IMR-90 (cell line): Measurements from ENCODE around the gene MEPE. TPM values are rescaled to one million over a fixed set of nuclear protein-coding genes. Genes with fewer than 3 reads are reported as not detected.
A peak's percentile ranks its signal among the peaks of the same experiment; 100 is the strongest.

ENCODE experiments used
- ATAC-seq: fragments of 200-7000 bp; cut with Tn5 transposase; 2 replicates; pipeline ENCODE4 v1.9.1; 2020; ENCODE audit warnings: low read depth, mild to moderate bottlenecking, moderate library complexity
- BruUV-seq: library from RNA; stranded (reverse); fragments of 400-500 nt; replicated peaks from 2 replicates; lab custom pipeline; 2021; lab: Mats Ljungman, UMichigan
- CTCF ChIA-PET: fragments of 300-600 bp; formaldehyde crosslinking; extraction: SDS; loops from one replicate; lab custom pipeline; 2021; ENCODE audit warnings: antibody characterized with exemption; lab: Yijun Ruan, JAX
- POLR2A ChIA-PET: fragments of 300-600 bp; sonication (Branson Sonifier 250); formaldehyde crosslinking; loops from one replicate; lab custom pipeline; 2022; ENCODE audit warnings: antibody characterized with exemption; ENCODE audit not compliant: unreplicated experiment; lab: Charles Lee
- DNase-seq: peaks from one replicate; pipeline ENCODE4 v3.0.0; 2013
- H2AFZ ChIP-seq: replicated peaks from 2 replicates; pipeline ENCODE3; 2013; ENCODE audit warnings: low read length, mild to moderate bottlenecking; ENCODE audit not compliant: poor library complexity
- H2AK5ac ChIP-seq: 2 replicates; pipeline ENCODE4 v1.6.1; 2013; ENCODE audit warnings: low read depth, low read length, inconsistent platforms
- H2AK9ac ChIP-seq: replicated peaks from 2 replicates; pipeline ENCODE3; 2013; ENCODE audit warnings: mild to moderate bottlenecking, low read depth, low read length, moderate library complexity; ENCODE audit not compliant: poor library complexity
- H2BK120ac ChIP-seq: 2 replicates; pipeline ENCODE4 v1.6.1; 2013; ENCODE audit warnings: low read depth, low read length, inconsistent platforms
- H2BK15ac ChIP-seq: 3 replicates; pipeline ENCODE4 v1.6.1; 2013; ENCODE audit warnings: low read depth, low read length, inconsistent platforms
- H2BK20ac ChIP-seq: 2 replicates; pipeline ENCODE4 v1.6.1; 2013; ENCODE audit warnings: low read depth, mild to moderate bottlenecking, inconsistent platforms, low read length, moderate library complexity
- H2BK5ac ChIP-seq: 2 replicates; pipeline ENCODE4 v1.6.1; 2013; ENCODE audit warnings: mild to moderate bottlenecking, low read depth, low read length, inconsistent platforms; ENCODE audit not compliant: poor library complexity, severe bottlenecking
- H3K14ac ChIP-seq: replicated peaks from 2 replicates; pipeline ENCODE4 v1.6.1; 2013; ENCODE audit warnings: low read depth, low read length, inconsistent platforms
- H3K18ac ChIP-seq: 2 replicates; pipeline ENCODE4 v1.6.1; 2013; ENCODE audit warnings: low read depth, low read length, control low read depth
- H3K23ac ChIP-seq: 2 replicates; pipeline ENCODE4 v1.6.1; 2013; ENCODE audit warnings: low read depth, low read length, inconsistent platforms
- H3K27ac ChIP-seq: 2 replicates; pipeline ENCODE4 v1.5.1; 2013; ENCODE audit warnings: mild to moderate bottlenecking, control low read depth, low read length; ENCODE audit not compliant: insufficient read depth
- H3K27me3 ChIP-seq: 2 replicates; pipeline ENCODE4 v1.6.1; 2013; ENCODE audit warnings: low read length; ENCODE audit not compliant: control insufficient read depth, insufficient read depth
- H3K36me3 ChIP-seq: 2 replicates; pipeline ENCODE4 v1.6.1; 2013; ENCODE audit warnings: low read length, mixed read lengths; ENCODE audit not compliant: control insufficient read depth, insufficient read depth
- H3K4ac ChIP-seq: 2 replicates; pipeline ENCODE4 v1.6.1; 2013; ENCODE audit warnings: low read depth, low read length, inconsistent platforms
- H3K4me1 ChIP-seq: 2 replicates; pipeline ENCODE4 v1.6.1; 2013; ENCODE audit warnings: low read length, mixed read lengths; ENCODE audit not compliant: control insufficient read depth, insufficient read depth
- H3K4me2 ChIP-seq: 2 replicates; pipeline ENCODE4 v1.6.1; 2013; ENCODE audit warnings: low read depth, mild to moderate bottlenecking, control low read depth, low read length, moderate library complexity
- H3K4me3 ChIP-seq: 2 replicates; pipeline ENCODE4 v1.5.1; 2013; ENCODE audit warnings: low read depth, mild to moderate bottlenecking, control low read depth, low read length, moderate library complexity; ENCODE audit not compliant: insufficient read depth
- H3K56ac ChIP-seq: 2 replicates; pipeline ENCODE4 v1.6.1; 2013; ENCODE audit warnings: low read length, inconsistent platforms; ENCODE audit not compliant: insufficient read depth; ENCODE audit errors: extremely low read depth
- H3K79me1 ChIP-seq, 2 experiments: 2 replicates each; pipeline ENCODE4 v1.6.1; 2013; ENCODE audit warnings: low read length in 2 of 2, inconsistent platforms in 1 of 2, low read depth in 1 of 2
- H3K9ac ChIP-seq: 2 replicates; pipeline ENCODE4 v1.6.1; 2013; ENCODE audit warnings: low read depth, low read length, control low read depth
- H3K9me1 ChIP-seq: 2 replicates; pipeline ENCODE4 v1.6.1; 2013; ENCODE audit warnings: low read length, inconsistent platforms; ENCODE audit not compliant: insufficient read depth
- H3K9me3 ChIP-seq: 2 replicates; pipeline ENCODE4 v1.6.1; 2013; ENCODE audit warnings: low read length; ENCODE audit not compliant: control insufficient read depth, insufficient read depth
- H4K20me1 ChIP-seq: 2 replicates; pipeline ENCODE4 v1.6.1; 2013; ENCODE audit warnings: low read length, inconsistent platforms; ENCODE audit not compliant: insufficient read depth
- H4K5ac ChIP-seq: 2 replicates; pipeline ENCODE4 v1.6.1; 2013; ENCODE audit warnings: mild to moderate bottlenecking, low read depth, low read length, control low read depth
- H4K8ac ChIP-seq, 2 experiments: 2 replicates each; pipeline ENCODE4 v1.6.1; 2013; ENCODE audit warnings: low read depth in 2 of 2, low read length in 2 of 2, control low read depth in 1 of 2, inconsistent platforms in 1 of 2
- H4K91ac ChIP-seq: 2 replicates; pipeline ENCODE4 v1.6.1; 2013; ENCODE audit warnings: low read depth, low read length, inconsistent platforms; ENCODE audit not compliant: insufficient read depth
- CHD1 ChIP-seq: IDR thresholded peaks from 2 replicates; pipeline ENCODE4 v1.6.1; 2012; ENCODE audit warnings: low read depth, low read length, improper control_type of control experiment
- ELK1 ChIP-seq: fragments of 150-350 bp; IDR thresholded peaks from 2 replicates; pipeline ENCODE4 v1.6.1; 2016; ENCODE audit warnings: low read depth, mild to moderate bottlenecking, low read length, moderate library complexity, borderline replicate concordance
- MAFK ChIP-seq: IDR thresholded peaks from 2 replicates; pipeline ENCODE4 v1.6.1; 2012; ENCODE audit warnings: low read depth, low read length, improper control_type of control experiment
- RAD21 ChIP-seq: IDR thresholded peaks from 2 replicates; pipeline ENCODE4 v1.6.1; 2012; ENCODE audit warnings: low read length, improper control_type of control experiment
- USF2 ChIP-seq: fragments of 150-350 bp; IDR thresholded peaks from 2 replicates; pipeline ENCODE4 v1.6.1; 2017; ENCODE audit warnings: mild to moderate bottlenecking, antibody characterized with exemption, low read length, low read depth
- WGBS, 2 experiments: methylation state at CpG; one replicate each; pipeline versions ENCODE4 v1.1.5 to v1.1.7; 2013; ENCODE audit warnings: missing lambda C conversion rate in 2 of 2; ENCODE audit not compliant: insufficient read length in 1 of 2; ENCODE audit errors: extremely low coverage in 2 of 2; 5-methylcytosine and 5-hydroxymethylcytosine counted together
- dilution Hi-C: fragments of 300-500 bp; cut with HindIII; formaldehyde crosslinking; loops from one replicate; pipeline ENCODE4 v1.14.3; 2018; ENCODE audit warnings: low sequenced_read_pairs; ENCODE audit not compliant: unreplicated experiment
- in situ Hi-C: fragments of 300-500 bp; cut with MboI; formaldehyde crosslinking; loops from 3 replicates; pipeline ENCODE4 v1.14.3; 2019; ENCODE audit warnings: low sequenced_read_pairs, inconsistent platforms, mixed read lengths
- intact Hi-C: fragments of 100-400 bp; cut with micrococcal nuclease; formaldehyde crosslinking; loops from 2 replicates; pipeline ENCODE4 v1.10.0; 2022
- polyA plus RNA-seq, 3 experiments: library from polyadenylated mRNA; depleted of rRNA; stranded (reverse); fragments of >200 nt; gene quantifications; 2 replicates each; pipeline ENCODE4 v1.2.3, GENCODE V29; 2012; ENCODE audit warnings: low replicate concordance in 1 of 3
- total RNA-seq: library from RNA; depleted of rRNA; stranded (reverse); fragments of >200 nt; gene quantifications from 2 replicates; pipeline ENCODE4 v1.2.3, GENCODE V29; 2012

Gene MEPE
- total and polyA plus RNA-seq, 2 of the 4 experiments (the other 2 are of a cell fraction), result not detected

GRCh38 chr4:87799301-87800113, 33.3 kb upstream of the MEPE start, which contains the start of gene IBSP:
TSS of gene IBSP (plus strand) at chr4:87799554. CDS start at chr4:87802362, 2,808 bp downstream.
- Histone ChIP-seq H3K27me3 (no peaks in the 10 kb centered on the region), H2AK9ac (no peak within 1 kb of the TSS), H3K9me3 (no peaks in the 10 kb centered on the region), H3K36me3 (no peaks in the 10 kb centered on the region), H2BK5ac (no peak within 1 kb of the TSS), H3K18ac (no peak within 1 kb of the TSS), H2BK120ac (no peak within 1 kb of the TSS), H3K4me2 (no peak within 1 kb of the TSS), H3K23ac (no peak within 1 kb of the TSS), H3K9ac (no peak within 1 kb of the TSS), H3K4me3 (no peak within 1 kb of the TSS), H3K4ac (no peak within 1 kb of the TSS), H2AFZ (peak within 1 kb of the TSS; percentile 8), H4K20me1 (no peaks in the 10 kb centered on the region), H4K8ac (no peak within 1 kb of the TSS), H4K91ac (no peak within 1 kb of the TSS), H3K4me1 (no peaks in the 10 kb centered on the region), H3K27ac (no peak within 1 kb of the TSS), H3K79me1 (no peaks in the 10 kb centered on the region), H3K14ac (no peak within 1 kb of the TSS), H2AK5ac (no peak within 1 kb of the TSS), H4K5ac (no peak within 1 kb of the TSS), H3K56ac (no peak within 1 kb of the TSS), H2BK15ac (no peak within 1 kb of the TSS), H3K9me1 (no peaks in the 10 kb centered on the region), H2BK20ac (no peak within 1 kb of the TSS)
- DNase-seq, result no peak
- ATAC-seq, result no peak
- dilution Hi-C loops (no loop called here), intact Hi-C loops (no loop called here), in situ Hi-C loops (no loop called here)
- CTCF ChIA-PET, result interaction anchor here (0.7 kb wide), 1 partner anchor 284 kb away, joined by 3 read pairs; no protein-coding TSS in a partner anchor
- POLR2A ChIA-PET, result no interaction called here
- WGBS, 2 experiments, result no CpG with 5 or more reads among the region's 4 CpGs
- BruUV-seq, result no TSS peak
- TF ChIP-seq ELK1 (no peak), MAFK (no peak), CHD1 (no peak), USF2 (no peak), RAD21 (no peak)
